Activated naive CD8-positive, alpha-beta T cell treated with anti-CD3 and anti-CD28 coated beads, Interleukin-2, amount 50 U/mL, for 24 hours (primary cell): Measurements from ENCODE around the gene MEOX1.

Experiments used
- ATAC-seq: fragments of 150-1000 bp; cut with Tn5 transposase; one replicate; pipeline ENCODE4 v1.10.0; 2021
- DNase-seq: peaks from one replicate; pipeline ENCODE4 v3.0.0; 2021
- H3K27ac Mint-ChIP-seq: one replicate; pipeline ENCODE4 v1.8.0; 2021; ENCODE audit warnings: mild to moderate bottlenecking, mixed read lengths
- H3K27me3 Mint-ChIP-seq: one replicate; pipeline ENCODE4 v1.8.0; 2021; ENCODE audit warnings: mixed read lengths
- H3K36me3 Mint-ChIP-seq: one replicate; pipeline ENCODE4 v1.8.0; 2021; ENCODE audit warnings: low read depth, mixed read lengths
- H3K4me1 Mint-ChIP-seq: one replicate; pipeline ENCODE4 v1.8.0; 2021; ENCODE audit warnings: mixed read lengths
- H3K4me3 Mint-ChIP-seq: one replicate; pipeline ENCODE4 v1.8.0; 2021; ENCODE audit warnings: mild to moderate bottlenecking, moderate library complexity, mixed read lengths
- H3K9me3 Mint-ChIP-seq: one replicate; pipeline ENCODE4 v1.8.0; 2021; ENCODE audit warnings: mixed read lengths

Gene MEOX1

DNA sequence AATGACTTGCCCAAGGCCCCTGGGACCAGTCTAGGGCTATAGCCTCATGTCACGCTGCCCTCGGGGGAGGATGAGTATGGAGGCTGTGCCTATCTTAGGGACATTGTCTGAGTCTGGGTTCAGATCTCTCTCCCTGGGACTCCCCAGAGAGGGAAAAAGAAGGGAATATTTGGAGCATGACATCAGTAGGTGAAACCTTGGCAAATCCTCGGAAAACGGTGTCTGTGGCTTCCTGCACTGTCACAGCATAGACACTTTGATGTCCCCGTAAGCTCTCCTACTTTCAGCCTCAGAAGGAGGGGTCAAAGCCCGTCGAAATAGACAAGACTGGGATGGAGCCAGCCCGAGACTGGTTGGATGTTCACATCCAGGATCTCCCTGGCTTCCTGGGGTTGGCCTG is 11.3 kb downstream of the MEOX1 start:
- Mint-ChIP-seq H3K4me3 (no peak overlapping the region), H3K9me3 (no peaks in the 10 kb centered on the region), H3K27ac (no peak overlapping the region), H3K4me1 (no peaks in the 10 kb centered on the region), H3K36me3 (no peaks in the 10 kb centered on the region), H3K27me3 (peaks cover 19% of the 10 kb centered on the region)
- ATAC-seq = no peak
- DNase-seq = no peak

DNA sequence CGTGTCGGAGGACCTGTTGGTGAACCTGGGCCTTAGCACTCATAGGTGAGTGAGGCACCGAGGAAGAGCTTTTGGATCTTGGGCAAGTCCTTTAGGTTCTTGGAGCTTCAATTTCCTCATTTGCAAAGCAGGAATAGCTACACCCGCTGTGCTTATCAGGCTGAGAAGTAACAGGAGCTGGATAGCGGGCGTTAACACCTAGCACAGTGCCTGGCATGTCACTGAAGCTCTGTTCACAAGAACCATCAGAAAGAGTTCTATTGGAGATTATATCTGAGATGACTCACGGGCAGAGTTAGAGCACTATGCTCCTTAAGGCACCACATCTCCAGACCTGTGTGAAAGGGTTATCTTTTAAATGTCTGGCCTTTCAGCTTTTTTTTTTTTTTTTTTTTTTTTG is 12.8 kb downstream of the MEOX1 start:
- ATAC-seq = no peak
- H3K27ac Mint-ChIP-seq = no peak overlapping the region
- no peaks in the 10 kb centered on the region for H3K9me3 Mint-ChIP-seq
- DNase-seq = no peak
- H3K36me3 Mint-ChIP-seq = no peaks in the 10 kb centered on the region
- H3K4me3 Mint-ChIP-seq = no peak overlapping the region
- H3K4me1 Mint-ChIP-seq = no peaks in the 10 kb centered on the region
- H3K27me3 Mint-ChIP-seq = peaks cover 27% of the 10 kb centered on the region

DNA sequence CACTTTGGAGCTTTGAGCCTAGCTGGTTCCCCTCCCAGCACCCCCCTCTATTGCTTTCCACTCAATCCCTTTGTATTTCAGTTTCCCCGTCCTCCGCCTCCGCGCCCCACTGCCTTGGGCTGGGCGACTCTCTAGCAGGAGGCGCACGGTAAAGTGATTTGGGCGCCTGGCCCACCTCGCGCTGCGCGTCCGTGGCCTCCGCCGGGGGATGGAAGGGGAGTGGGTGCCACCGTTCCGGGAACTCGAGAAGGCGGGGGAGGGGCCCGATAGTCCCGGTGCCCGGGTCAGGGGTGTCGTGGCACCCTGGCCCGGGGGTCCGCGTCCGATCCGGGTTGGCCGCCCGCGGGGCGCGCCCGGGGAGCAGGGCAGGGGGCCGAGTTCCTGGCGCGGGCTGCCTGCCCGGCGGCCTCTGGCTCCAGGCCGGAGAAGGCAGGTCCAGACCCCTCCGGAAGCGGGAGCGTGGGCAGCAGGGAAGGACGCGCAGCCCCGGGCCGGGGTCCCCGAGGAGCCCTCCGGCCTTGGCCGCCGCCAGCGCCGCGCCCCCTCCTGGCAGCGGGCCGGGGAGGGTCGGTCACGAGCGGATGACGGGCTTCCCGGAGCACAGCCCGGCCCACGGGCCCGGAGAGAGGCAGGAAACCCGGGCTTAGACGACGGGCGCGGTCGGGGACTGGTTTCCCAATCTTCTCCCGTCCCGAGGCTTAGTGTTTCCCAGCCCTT is 15.8 kb downstream of the MEOX1 start:
- Mint-ChIP-seq H3K27ac (no peak overlapping the region), H3K4me1 (peaks cover 6% of the 10 kb centered on the region), H3K4me3 (no peak overlapping the region), H3K27me3 (peaks cover 27% of the 10 kb centered on the region), H3K36me3 (no peaks in the 10 kb centered on the region), H3K9me3 (no peaks in the 10 kb centered on the region)
- DNase-seq (peak; percentile 29), ATAC-seq (no peak)

DNA sequence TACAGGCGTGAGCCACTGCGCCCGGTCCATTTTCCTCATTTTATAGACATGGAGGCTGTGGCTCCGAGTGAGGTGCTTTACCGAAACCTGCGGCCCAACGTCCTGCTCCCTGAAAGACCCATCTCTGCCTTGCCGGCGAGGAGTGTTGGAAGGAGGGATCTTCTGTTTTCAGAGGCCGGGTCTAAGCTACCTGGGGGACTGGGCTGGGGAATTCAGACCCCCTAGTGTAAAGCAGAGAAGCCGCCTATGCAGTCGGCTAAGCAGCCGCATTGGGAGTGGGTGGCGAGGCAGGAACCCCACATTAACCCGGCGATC is 16.3 kb downstream of the MEOX1 start:
- no peaks in the 10 kb centered on the region for H3K36me3 Mint-ChIP-seq
- peaks cover 6% of the 10 kb centered on the region for H3K4me1 Mint-ChIP-seq
- ATAC-seq = no peak
- no peak for DNase-seq
- no peak overlapping the region for H3K27ac Mint-ChIP-seq
- no peaks in the 10 kb centered on the region for H3K9me3 Mint-ChIP-seq
- peaks cover 27% of the 10 kb centered on the region for H3K27me3 Mint-ChIP-seq
- no peak overlapping the region for H3K4me3 Mint-ChIP-seq

DNA sequence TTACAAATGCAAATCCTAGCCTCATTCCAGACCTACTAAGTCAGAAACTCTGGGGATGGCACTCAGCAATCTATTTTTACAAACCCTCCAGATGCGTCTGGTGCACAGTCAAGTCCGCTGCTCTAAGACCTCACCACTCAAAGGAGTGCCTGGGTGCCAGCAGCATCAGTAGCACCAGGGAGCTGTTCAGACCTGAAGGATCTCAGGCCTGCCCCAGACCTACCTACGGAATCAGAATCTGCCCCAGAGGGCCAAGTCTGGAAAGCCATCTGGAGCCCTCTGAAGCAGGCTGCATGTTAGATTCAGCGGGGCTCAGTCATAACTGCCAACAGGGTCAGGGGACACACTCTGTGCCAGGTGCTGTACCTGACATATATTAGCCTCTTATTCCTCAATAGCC is 17.6 kb downstream of the MEOX1 start:
- no peaks in the 10 kb centered on the region for H3K9me3 Mint-ChIP-seq
- peaks cover 6% of the 10 kb centered on the region for H3K4me1 Mint-ChIP-seq
- no peak overlapping the region for H3K4me3 Mint-ChIP-seq
- H3K27ac Mint-ChIP-seq = no peak overlapping the region
- no peaks in the 10 kb centered on the region for H3K36me3 Mint-ChIP-seq
- H3K27me3 Mint-ChIP-seq = peaks cover 27% of the 10 kb centered on the region
- no peak for ATAC-seq
- DNase-seq = no peak

DNA sequence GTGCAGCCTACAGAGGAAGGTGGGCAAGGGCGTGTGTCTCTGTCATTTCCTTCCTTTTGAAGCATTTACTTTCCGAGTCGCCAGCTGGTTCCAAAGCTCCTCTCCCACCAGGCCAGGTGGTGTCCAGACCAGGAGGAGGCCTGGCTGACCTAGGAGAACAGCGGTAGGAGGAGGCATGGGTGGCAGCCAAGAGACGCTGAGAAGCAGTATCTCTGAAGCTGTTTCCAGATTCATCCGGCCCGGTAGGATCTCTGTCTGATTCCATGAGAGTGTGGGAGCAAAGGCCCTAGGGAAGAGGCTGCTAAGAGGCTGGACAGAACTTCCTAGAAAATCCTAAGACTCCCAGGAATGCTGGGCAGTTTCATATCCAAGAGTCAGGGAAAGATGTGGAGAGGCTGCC is 20.3 kb downstream of the MEOX1 start:
- no peak for DNase-seq
- no peak overlapping the region for H3K27ac Mint-ChIP-seq
- ATAC-seq = no peak
- H3K36me3 Mint-ChIP-seq = no peaks in the 10 kb centered on the region
- peaks cover 12% of the 10 kb centered on the region for H3K27me3 Mint-ChIP-seq
- no peaks in the 10 kb centered on the region for H3K9me3 Mint-ChIP-seq
- no peak overlapping the region for H3K4me3 Mint-ChIP-seq
- peaks cover 6% of the 10 kb centered on the region for H3K4me1 Mint-ChIP-seq

DNA sequence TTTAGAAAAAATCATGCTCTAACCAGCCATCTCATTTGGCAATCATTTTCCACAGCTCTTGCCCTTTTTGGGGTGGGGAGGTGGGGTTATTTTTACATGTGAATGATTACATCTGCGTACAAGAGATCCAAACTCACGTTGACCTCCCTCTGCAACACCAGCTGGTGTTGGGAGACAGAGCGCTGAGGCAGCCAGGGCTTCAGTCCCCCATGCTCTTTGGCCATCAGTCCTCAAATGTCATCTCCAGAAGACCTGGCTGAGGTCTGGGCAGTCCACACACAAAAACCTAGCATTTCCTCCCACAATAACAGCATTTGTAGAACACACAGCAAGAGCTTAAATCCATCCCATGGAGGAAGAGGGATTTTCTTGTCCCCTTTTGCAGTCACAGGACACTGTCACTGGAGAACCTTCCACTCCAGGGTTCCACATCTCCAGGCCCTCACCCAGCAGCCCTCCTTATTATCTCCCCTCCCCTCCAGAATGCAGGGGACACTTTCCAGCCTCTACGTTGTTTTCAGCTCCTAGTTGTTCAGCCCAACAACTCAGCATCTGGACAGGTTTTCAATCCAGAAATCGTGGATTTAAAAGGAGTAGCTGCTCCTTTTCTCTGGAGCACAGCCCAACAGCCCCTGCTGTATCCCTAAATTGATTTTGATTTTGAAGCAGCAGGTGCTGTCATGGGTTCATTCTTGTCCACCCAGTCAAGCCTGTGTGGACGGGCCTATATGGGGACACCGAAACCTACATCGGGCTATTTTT is 21.1 kb downstream of the MEOX1 start:
- Mint-ChIP-seq H3K27me3 (peaks cover 9% of the 10 kb centered on the region), H3K4me1 (peaks cover 6% of the 10 kb centered on the region), H3K9me3 (no peaks in the 10 kb centered on the region), H3K27ac (no peak overlapping the region), H3K36me3 (no peaks in the 10 kb centered on the region), H3K4me3 (no peak overlapping the region)
- DNase-seq (no peak), ATAC-seq (no peak)

DNA sequence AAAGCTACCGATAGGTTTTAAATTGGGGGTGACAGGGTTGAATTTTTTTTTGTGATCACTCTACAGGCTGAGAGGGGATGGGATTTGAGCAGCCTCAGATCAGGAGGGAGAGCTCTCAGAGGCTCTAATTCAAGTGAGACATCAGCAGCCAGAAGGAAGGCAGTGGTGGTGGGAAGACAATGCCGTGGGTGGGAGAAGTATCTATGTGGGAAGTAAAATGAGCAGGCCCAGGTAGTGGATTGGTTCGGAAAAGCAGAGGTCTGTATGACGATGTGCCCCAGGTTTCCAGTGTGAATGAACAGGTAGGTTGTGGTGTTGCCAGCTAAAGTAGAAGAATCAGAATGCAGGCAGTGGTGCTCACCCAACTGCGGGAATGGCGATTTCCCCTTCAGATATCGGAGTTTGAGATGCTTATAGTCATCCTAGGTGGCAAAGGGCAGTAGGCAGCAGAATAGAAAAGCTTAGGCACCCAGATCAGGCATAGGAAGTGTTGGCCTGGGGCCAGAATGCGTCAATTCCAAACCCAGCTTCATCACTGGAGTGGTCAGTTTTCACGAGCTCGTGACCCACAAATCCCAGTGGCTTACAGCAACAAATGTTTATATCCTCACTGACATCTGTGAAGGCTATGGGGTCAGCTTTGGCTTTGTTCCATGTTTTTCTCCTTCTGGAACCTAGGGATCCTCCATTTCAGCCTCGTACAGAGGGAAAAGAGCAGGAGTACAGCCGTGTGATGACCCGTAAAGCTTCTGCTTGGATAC is 24.0 kb downstream of the MEOX1 start:
- H3K9me3 Mint-ChIP-seq = no peaks in the 10 kb centered on the region
- DNase-seq (no peak), ATAC-seq (no peak)
- no peak overlapping the region for H3K4me3 Mint-ChIP-seq
- no peak overlapping the region for H3K27ac Mint-ChIP-seq
- peaks cover 6% of the 10 kb centered on the region for H3K4me1 Mint-ChIP-seq
- H3K27me3 Mint-ChIP-seq = no peaks in the 10 kb centered on the region
- H3K36me3 Mint-ChIP-seq = no peaks in the 10 kb centered on the region

DNA sequence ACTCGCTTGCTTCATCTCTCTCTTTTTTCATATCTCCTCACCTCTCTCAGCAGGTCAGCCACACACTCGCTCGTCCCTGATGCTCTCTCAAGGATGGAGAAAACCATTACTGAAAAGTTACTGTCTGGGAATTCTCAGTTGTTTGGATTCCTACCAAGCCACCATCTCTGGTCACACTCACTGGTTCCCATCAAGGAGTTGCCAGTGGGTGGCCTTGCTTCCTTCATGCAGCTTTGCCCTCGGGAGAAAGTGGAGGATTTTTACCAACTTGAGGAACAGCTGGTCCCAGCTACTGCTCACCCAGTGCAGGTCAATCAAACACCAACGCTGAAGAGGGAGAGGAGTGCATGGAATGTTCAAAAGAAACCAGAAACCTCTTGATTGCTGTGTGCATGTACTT is 25.3 kb downstream of the MEOX1 start:
- H3K9me3 Mint-ChIP-seq = no peaks in the 10 kb centered on the region
- no peak overlapping the region for H3K4me3 Mint-ChIP-seq
- no peak for ATAC-seq
- no peak overlapping the region for H3K27ac Mint-ChIP-seq
- DNase-seq = no peak
- no peaks in the 10 kb centered on the region for H3K36me3 Mint-ChIP-seq
- H3K4me1 Mint-ChIP-seq = peaks cover 4% of the 10 kb centered on the region
- H3K27me3 Mint-ChIP-seq = no peaks in the 10 kb centered on the region

DNA sequence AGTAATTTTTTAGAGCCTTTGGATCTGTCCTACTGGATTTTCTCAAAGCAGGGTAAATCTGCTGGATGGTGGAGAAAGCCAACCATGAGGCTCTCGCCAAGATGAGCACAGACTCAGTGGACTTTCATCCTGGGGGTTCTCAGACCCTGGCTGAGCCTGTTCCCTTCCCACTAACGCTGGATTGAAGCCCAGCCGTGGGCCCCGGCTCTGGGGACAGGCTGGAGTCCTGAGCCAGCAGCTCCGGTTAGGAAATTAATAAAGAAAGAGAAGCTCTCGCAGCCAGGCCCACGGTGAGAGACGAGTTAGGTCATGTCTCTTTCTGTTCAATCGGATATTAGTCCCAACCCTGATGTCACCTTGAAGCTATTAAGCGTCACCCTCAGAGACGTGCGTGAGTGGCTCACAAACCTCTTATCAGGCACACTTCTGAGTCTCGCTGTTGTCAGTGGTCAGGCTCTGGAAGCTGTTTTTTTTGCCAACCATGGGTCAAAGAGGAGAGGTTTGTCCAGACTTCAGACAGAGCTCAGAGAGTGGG is 27.1 kb downstream of the MEOX1 start:
- DNase-seq (no peak), ATAC-seq (no peak)
- Mint-ChIP-seq H3K4me1 (no peaks in the 10 kb centered on the region), H3K27ac (no peak overlapping the region), H3K27me3 (peaks cover 2% of the 10 kb centered on the region), H3K4me3 (no peak overlapping the region), H3K9me3 (no peaks in the 10 kb centered on the region), H3K36me3 (no peaks in the 10 kb centered on the region)

DNA sequence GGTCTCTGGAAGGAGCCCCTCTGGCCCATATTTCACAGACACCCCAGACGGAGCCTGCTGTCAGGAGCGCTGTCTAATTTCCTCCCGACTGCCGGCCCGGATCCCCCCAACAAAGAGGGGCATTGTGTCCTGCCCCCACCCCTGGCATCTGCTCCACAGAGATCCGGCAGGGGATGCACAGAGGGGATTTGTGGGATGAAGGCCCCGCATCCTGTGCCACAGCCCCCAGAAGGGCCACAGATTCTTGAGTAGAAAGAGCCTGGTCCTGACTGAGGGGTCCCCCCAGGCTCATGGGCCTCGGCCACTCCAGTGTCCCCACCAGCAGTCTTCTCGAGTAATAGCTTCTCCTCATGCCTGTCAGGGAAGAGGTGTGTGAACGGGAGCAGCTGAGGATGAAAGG is 29.5 kb downstream of the MEOX1 start:
- no peak for DNase-seq
- Mint-ChIP-seq H3K27me3 (peaks cover 9% of the 10 kb centered on the region), H3K4me3 (no peak overlapping the region), H3K27ac (no peak overlapping the region), H3K9me3 (no peaks in the 10 kb centered on the region), H3K4me1 (peaks cover 1% of the 10 kb centered on the region), H3K36me3 (no peaks in the 10 kb centered on the region)
- no peak for ATAC-seq

DNA sequence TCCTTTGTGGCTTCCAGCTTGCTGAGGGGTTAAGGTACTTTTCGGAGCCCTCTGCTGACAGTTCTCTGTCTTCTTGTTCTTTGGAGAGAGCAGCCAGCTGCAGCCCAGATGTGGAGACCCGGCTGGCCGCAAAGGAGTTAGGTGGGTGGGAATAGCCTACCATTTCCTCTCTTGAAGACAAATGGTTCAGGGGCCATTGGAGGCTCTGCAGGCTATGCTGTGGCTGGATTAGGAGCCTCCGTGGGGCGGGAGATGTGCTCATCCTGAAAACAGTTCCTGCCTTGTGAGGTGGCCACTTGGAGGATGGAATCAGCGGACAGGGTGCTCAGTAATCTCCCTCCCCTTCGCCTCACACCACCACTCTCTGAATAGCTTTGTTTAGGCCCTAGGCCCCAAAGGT is 30.3 kb downstream of the MEOX1 start:
- no peaks in the 10 kb centered on the region for H3K36me3 Mint-ChIP-seq
- H3K27ac Mint-ChIP-seq = no peak overlapping the region
- H3K9me3 Mint-ChIP-seq = no peaks in the 10 kb centered on the region
- H3K4me1 Mint-ChIP-seq = peaks cover 1% of the 10 kb centered on the region
- ATAC-seq (no peak), DNase-seq (no peak)
- no peak overlapping the region for H3K4me3 Mint-ChIP-seq
- H3K27me3 Mint-ChIP-seq = peaks cover 9% of the 10 kb centered on the region

DNA sequence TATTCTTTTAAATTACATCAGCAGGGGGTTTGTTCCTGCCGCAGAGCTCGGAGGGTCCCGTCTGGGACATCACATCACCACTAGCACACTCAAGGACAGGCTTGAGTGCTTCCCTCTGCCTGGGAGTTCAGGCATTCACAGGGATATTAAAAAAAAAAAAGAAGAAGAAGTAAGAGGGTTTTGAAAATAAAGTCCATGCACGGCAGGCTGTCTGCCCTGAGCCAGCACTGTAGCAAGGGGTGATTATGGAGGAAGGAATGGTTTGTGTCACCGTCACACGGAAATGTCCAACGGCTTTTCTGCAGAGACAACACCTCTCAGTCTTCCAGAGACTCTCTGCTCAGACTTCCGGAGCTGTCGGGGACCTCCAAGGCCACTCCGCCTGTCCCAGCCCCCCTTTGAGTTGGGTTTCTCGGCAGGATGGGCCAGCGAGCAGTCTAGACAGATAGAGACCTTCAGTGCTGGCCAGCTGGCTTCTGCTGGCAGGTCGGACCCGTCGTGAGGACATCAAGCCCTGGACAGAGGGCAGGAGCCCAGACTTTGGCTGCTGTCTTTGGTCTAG is 33.6 kb downstream of the MEOX1 start:
- peaks cover 15% of the 10 kb centered on the region for H3K27me3 Mint-ChIP-seq
- peaks cover 1% of the 10 kb centered on the region for H3K4me1 Mint-ChIP-seq
- H3K36me3 Mint-ChIP-seq = no peaks in the 10 kb centered on the region
- H3K4me3 Mint-ChIP-seq = no peak overlapping the region
- no peak overlapping the region for H3K27ac Mint-ChIP-seq
- no peak for ATAC-seq
- no peak for DNase-seq
- no peaks in the 10 kb centered on the region for H3K9me3 Mint-ChIP-seq

DNA sequence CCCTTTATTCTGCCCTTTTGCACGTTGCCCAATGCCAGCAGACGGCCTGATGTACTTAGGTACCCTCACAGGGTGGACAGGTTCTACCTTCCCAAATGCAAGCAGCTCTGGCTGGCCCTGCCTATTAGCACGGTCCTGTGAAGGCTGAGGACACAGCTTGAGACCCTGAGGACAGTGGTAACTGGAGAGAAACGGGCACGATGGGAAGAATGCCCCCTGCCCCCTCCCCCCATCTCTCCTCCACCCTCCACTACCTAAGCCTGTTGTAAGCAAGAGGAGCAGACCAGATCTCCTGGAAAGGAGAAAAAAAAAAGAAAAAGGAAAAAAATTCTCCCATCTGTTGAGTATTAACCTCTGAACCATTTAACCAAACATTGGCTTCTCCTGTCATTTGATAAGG is 34.1 kb downstream of the MEOX1 start:
- no peak overlapping the region for H3K4me3 Mint-ChIP-seq
- ATAC-seq (no peak), DNase-seq (no peak)
- H3K36me3 Mint-ChIP-seq = no peaks in the 10 kb centered on the region
- H3K4me1 Mint-ChIP-seq = peaks cover 1% of the 10 kb centered on the region
- H3K9me3 Mint-ChIP-seq = no peaks in the 10 kb centered on the region
- no peak overlapping the region for H3K27ac Mint-ChIP-seq
- peaks cover 18% of the 10 kb centered on the region for H3K27me3 Mint-ChIP-seq

DNA sequence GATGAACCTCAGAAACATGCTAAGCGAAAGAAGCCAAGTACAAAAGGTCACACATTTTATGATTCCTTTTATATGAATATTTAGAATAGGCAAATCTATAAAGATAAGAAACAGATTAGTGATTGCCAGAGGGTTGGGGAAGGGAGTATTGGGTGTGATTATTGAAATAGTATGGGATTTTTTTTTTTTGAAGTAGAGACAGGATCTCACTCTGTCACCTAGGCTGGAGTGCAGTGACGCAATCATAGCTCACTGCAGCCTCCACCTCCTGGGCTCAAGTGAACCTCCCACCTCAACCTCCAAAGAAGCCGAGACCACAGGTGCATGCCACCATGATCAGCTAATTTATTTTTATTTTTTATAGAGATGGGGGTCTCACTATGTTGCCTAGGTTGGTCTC is 35.7 kb downstream of the MEOX1 start:
- Mint-ChIP-seq H3K4me1 (peaks cover 1% of the 10 kb centered on the region), H3K36me3 (no peaks in the 10 kb centered on the region), H3K9me3 (no peaks in the 10 kb centered on the region), H3K27me3 (peaks cover 18% of the 10 kb centered on the region), H3K27ac (no peak overlapping the region), H3K4me3 (no peak overlapping the region)
- no peak for DNase-seq
- ATAC-seq = no peak
